ENCODE measurements around the gene PTPRQ. TPM values are rescaled to one million over a fixed set of nuclear protein-coding genes. Genes with fewer than 3 reads are reported as not detected.

PTPRQ gene
- total RNA-seq, 1 donor from 2014 or later: not detected

DNA sequence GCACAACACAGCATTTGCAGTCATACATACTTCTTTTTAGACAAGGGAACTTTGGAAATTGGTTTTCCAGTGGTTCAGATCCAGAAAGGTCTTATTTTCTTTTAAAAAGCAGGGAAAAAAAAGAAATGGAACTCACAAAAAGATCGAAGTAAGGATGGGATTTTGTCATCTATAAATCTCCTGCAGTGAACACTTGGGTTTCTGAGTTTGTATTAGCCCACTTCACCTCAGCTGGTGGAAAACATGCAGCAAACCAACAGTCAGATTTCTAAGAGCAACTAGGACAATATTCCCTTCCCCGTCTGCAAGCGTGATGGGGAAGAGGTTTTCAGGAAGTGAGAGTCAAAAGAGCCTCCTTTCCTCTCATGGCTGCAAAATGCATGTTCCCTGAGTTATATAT is 277.3 kb downstream of the PTPRQ start:
- intact Hi-C loops (cut with micrococcal nuclease): no loop called here

Measured in T-helper 2 cell treated with Interferon-gamma antibody and Interleukin-4, amounts not matched to agents 100 ng/mL and 5 ng/mL, for 36 hours (primary cell).